DOHH2 (cell line): ENCODE results near the gene LNX1.

Experiments
- EZH2phosphoT487 ChIP-seq: fragments of 200-600 bp; sonication (generic); IDR thresholded peaks from 2 replicates; pipeline ENCODE4 v1.6.1; 2017; ENCODE audit warnings: borderline replicate concordance, mild to moderate bottlenecking, antibody characterized with exemption, low read length, moderate library complexity, mixed read lengths
- TF ChIP-seq, protein P1 (sequence below): fragments of 200-600 bp; sonication (generic); IDR thresholded peaks from one replicate; pipeline ENCODE4 v1.5.1; 2014; ENCODE audit warnings: antibody characterized with exemption, mild to moderate bottlenecking, low read depth, low read length; ENCODE audit not compliant: poor library complexity, severe bottlenecking

DNA sequence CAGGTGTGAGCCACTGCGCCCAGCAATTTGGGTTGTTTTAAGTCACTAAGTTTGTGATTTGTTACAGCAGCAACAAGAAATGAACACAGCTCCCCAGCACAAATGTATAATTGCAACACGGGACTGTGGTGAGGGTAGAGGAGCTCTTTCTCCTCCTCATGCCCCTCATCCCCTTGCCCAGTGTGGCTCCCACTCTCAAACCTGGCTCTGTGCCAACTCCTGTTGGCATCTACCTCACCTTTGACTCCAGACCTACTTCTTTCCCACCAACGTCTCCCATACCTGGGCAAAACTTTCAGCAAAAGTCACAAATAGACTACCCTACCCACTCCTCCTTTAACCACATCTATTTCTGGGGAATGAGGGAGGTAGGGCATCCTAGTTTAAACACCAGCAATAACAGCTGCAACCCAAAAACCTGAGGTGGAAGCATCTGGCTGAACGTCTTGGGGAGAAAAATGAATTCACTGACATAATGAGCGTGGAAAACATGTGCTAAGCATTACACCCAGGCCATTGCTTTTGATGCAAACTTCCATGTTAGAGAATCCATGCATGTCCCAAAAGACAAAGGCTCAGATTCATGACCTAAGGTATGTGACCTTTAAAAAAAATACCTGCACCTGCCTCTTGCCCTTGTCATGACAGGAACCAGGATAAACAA is 19.2 kb downstream of the LNX1 start:
- TF ChIP-seq EZH2phosphoT487, result no peak
- TF ChIP-seq, protein P1, sequence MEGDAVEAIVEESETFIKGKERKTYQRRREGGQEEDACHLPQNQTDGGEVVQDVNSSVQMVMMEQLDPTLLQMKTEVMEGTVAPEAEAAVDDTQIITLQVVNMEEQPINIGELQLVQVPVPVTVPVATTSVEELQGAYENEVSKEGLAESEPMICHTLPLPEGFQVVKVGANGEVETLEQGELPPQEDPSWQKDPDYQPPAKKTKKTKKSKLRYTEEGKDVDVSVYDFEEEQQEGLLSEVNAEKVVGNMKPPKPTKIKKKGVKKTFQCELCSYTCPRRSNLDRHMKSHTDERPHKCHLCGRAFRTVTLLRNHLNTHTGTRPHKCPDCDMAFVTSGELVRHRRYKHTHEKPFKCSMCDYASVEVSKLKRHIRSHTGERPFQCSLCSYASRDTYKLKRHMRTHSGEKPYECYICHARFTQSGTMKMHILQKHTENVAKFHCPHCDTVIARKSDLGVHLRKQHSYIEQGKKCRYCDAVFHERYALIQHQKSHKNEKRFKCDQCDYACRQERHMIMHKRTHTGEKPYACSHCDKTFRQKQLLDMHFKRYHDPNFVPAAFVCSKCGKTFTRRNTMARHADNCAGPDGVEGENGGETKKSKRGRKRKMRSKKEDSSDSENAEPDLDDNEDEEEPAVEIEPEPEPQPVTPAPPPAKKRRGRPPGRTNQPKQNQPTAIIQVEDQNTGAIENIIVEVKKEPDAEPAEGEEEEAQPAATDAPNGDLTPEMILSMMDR, result no peak
